ELF-1 (cell line): ENCODE data around the gene LRRC41.
"Not testable (repeated sequence)": the region's sequence is repeated elsewhere in the genome, so short reads cannot be mapped to it uniquely, and the experiment has no call there.

Source experiments
- DNase-seq: peaks from one replicate; pipeline ENCODE4 v3.0.0-alpha.2; 2016; ENCODE audit warnings: low read depth, low spot score

The LRRC41 gene

GRCh38 chr1:46244656-46245371, 58.6 kb downstream of the LRRC41 start:
- no peak for DNase-seq

- DNase-seq = not testable (repeated sequence)
Observed at GRCh38 chr1:46243831-46244230, 59.6 kb downstream of the LRRC41 start.

GRCh38 chr1:46242918-46243317, 60.5 kb downstream of the LRRC41 start:
- no peak for DNase-seq

- not testable (repeated sequence) for DNase-seq
Observed at GRCh38 chr1:46241733-46242132, 61.7 kb downstream of the LRRC41 start.

- DNase-seq = not testable (repeated sequence)
Observed at GRCh38 chr1:46238865-46239264, 64.6 kb downstream of the LRRC41 start.

- no peak for DNase-seq
Observed at GRCh38 chr1:46236882-46237281, 66.5 kb downstream of the LRRC41 start.

GRCh38 chr1:46231231-46231630, 72.2 kb downstream of the LRRC41 start:
- DNase-seq = not testable (repeated sequence)
